ENCODE results near the gene WRAP53.

The WRAP53 gene

GRCh38 chr17:7700510-7700909, 12.2 kb downstream of the WRAP53 start:
- Histone ChIP-seq H3K4me1 (ENCODE audit: control insufficient read depth, insufficient read depth, low read length, poor library complexity, severe bottlenecking) (peaks cover 9% of the 10 kb centered on the region), H3K4me3 (ENCODE audit: insufficient read depth, low read depth, low read length, poor library complexity, severe bottlenecking) (no peak overlapping the region), H3K36me3 (ENCODE audit: control insufficient read depth, insufficient read depth, low read length) (peaks cover 15% of the 10 kb centered on the region), H3K27ac (ENCODE audit: insufficient read depth, low read length, poor library complexity, severe bottlenecking) (no peak overlapping the region), H3K9me3 (ENCODE audit: control insufficient read depth, low read length) (no peaks in the 10 kb centered on the region), H3K27me3 (replicated peaks; ENCODE audit: control insufficient read depth, insufficient read depth, low read length, poor library complexity, severe bottlenecking) (peaks cover 12% of the 10 kb centered on the region)
- DNase-seq = no peak

- peaks cover 23% of the 10 kb centered on the region for H3K27me3 ChIP-seq (replicated peaks; ENCODE audit: control insufficient read depth, insufficient read depth, low read length, poor library complexity, severe bottlenecking)
- no peaks in the 10 kb centered on the region for H3K9me3 ChIP-seq (ENCODE audit: control insufficient read depth, low read length)
- peaks cover 12% of the 10 kb centered on the region for H3K36me3 ChIP-seq (ENCODE audit: control insufficient read depth, insufficient read depth, low read length)
- H3K4me1 ChIP-seq (ENCODE audit: control insufficient read depth, insufficient read depth, low read length, poor library complexity, severe bottlenecking) = peaks cover 10% of the 10 kb centered on the region
- H3K4me3 ChIP-seq (ENCODE audit: insufficient read depth, low read depth, low read length, poor library complexity, severe bottlenecking) = no peak overlapping the region
- H3K27ac ChIP-seq (ENCODE audit: insufficient read depth, low read length, poor library complexity, severe bottlenecking) = no peak overlapping the region
- no peak for DNase-seq
Observed at GRCh38 chr17:7701681-7702080, 13.4 kb downstream of the WRAP53 start.

GRCh38 chr17:7702776-7703175, 14.5 kb downstream of the WRAP53 start:
- Histone ChIP-seq H3K36me3 (ENCODE audit: control insufficient read depth, insufficient read depth, low read length) (peaks cover 12% of the 10 kb centered on the region), H3K4me1 (ENCODE audit: control insufficient read depth, insufficient read depth, low read length, poor library complexity, severe bottlenecking) (peaks cover 10% of the 10 kb centered on the region), H3K4me3 (ENCODE audit: insufficient read depth, low read depth, low read length, poor library complexity, severe bottlenecking) (no peak overlapping the region), H3K9me3 (ENCODE audit: control insufficient read depth, low read length) (no peaks in the 10 kb centered on the region), H3K27me3 (replicated peaks; ENCODE audit: control insufficient read depth, insufficient read depth, low read length, poor library complexity, severe bottlenecking) (peaks cover 27% of the 10 kb centered on the region), H3K27ac (ENCODE audit: insufficient read depth, low read length, poor library complexity, severe bottlenecking) (no peak overlapping the region)
- DNase-seq = no peak

GRCh38 chr17:7703584-7704479, 15.6 kb downstream of the WRAP53 start:
- Histone ChIP-seq H3K27ac (ENCODE audit: insufficient read depth, low read length, poor library complexity, severe bottlenecking) (no peak overlapping the region), H3K4me1 (ENCODE audit: control insufficient read depth, insufficient read depth, low read length, poor library complexity, severe bottlenecking) (peaks cover 10% of the 10 kb centered on the region), H3K4me3 (ENCODE audit: insufficient read depth, low read depth, low read length, poor library complexity, severe bottlenecking) (no peak overlapping the region), H3K9me3 (ENCODE audit: control insufficient read depth, low read length) (no peaks in the 10 kb centered on the region), H3K36me3 (ENCODE audit: control insufficient read depth, insufficient read depth, low read length) (peaks cover 12% of the 10 kb centered on the region), H3K27me3 (replicated peaks; ENCODE audit: control insufficient read depth, insufficient read depth, low read length, poor library complexity, severe bottlenecking) (peaks cover 27% of the 10 kb centered on the region)
- no peak for DNase-seq

- Histone ChIP-seq H3K9me3 (ENCODE audit: control insufficient read depth, low read length) (no peaks in the 10 kb centered on the region), H3K4me1 (ENCODE audit: control insufficient read depth, insufficient read depth, low read length, poor library complexity, severe bottlenecking) (peaks cover 10% of the 10 kb centered on the region), H3K27me3 (replicated peaks; ENCODE audit: control insufficient read depth, insufficient read depth, low read length, poor library complexity, severe bottlenecking) (peaks cover 27% of the 10 kb centered on the region), H3K4me3 (ENCODE audit: insufficient read depth, low read depth, low read length, poor library complexity, severe bottlenecking) (peak within 1 kb of the TSS; percentile 32), H3K27ac (ENCODE audit: insufficient read depth, low read length, poor library complexity, severe bottlenecking) (no peak within 1 kb of the TSS), H3K36me3 (ENCODE audit: control insufficient read depth, insufficient read depth, low read length) (peaks cover 12% of the 10 kb centered on the region)
- no peak for DNase-seq
Observed at GRCh38 chr17:7704601-7705268, 16.5 kb downstream of the WRAP53 start, which contains the start of gene EFNB3. Gene EFNB3, plus strand, starts transcription at chr17:7705202. Its CDS starts 397 bp downstream, at chr17:7705599.

GRCh38 chr17:7705269-7706255, 17.3 kb downstream of the WRAP53 start:
- peak overlapping the region; percentile 32 for H3K4me3 ChIP-seq (ENCODE audit: insufficient read depth, low read depth, low read length, poor library complexity, severe bottlenecking)
- peaks cover 12% of the 10 kb centered on the region for H3K36me3 ChIP-seq (ENCODE audit: control insufficient read depth, insufficient read depth, low read length)
- H3K27ac ChIP-seq (ENCODE audit: insufficient read depth, low read length, poor library complexity, severe bottlenecking) = no peak overlapping the region
- DNase-seq = no peak
- peaks cover 27% of the 10 kb centered on the region for H3K27me3 ChIP-seq (replicated peaks; ENCODE audit: control insufficient read depth, insufficient read depth, low read length, poor library complexity, severe bottlenecking)
- no peaks in the 10 kb centered on the region for H3K9me3 ChIP-seq (ENCODE audit: control insufficient read depth, low read length)
- peaks cover 10% of the 10 kb centered on the region for H3K4me1 ChIP-seq (ENCODE audit: control insufficient read depth, insufficient read depth, low read length, poor library complexity, severe bottlenecking)

- no peak overlapping the region for H3K4me3 ChIP-seq (ENCODE audit: insufficient read depth, low read depth, low read length, poor library complexity, severe bottlenecking)
- no peak overlapping the region for H3K27ac ChIP-seq (ENCODE audit: insufficient read depth, low read length, poor library complexity, severe bottlenecking)
Observed at GRCh38 chr17:7706631-7707354, 18.5 kb downstream of the WRAP53 start.

GRCh38 chr17:7707446-7707845, 19.2 kb downstream of the WRAP53 start:
- Histone ChIP-seq H3K27ac (ENCODE audit: insufficient read depth, low read length, poor library complexity, severe bottlenecking) (no peak overlapping the region), H3K4me3 (ENCODE audit: insufficient read depth, low read depth, low read length, poor library complexity, severe bottlenecking) (no peak overlapping the region), H3K4me1 (ENCODE audit: control insufficient read depth, insufficient read depth, low read length, poor library complexity, severe bottlenecking) (peaks cover 10% of the 10 kb centered on the region), H3K36me3 (ENCODE audit: control insufficient read depth, insufficient read depth, low read length) (peaks cover 4% of the 10 kb centered on the region), H3K9me3 (ENCODE audit: control insufficient read depth, low read length) (no peaks in the 10 kb centered on the region), H3K27me3 (replicated peaks; ENCODE audit: control insufficient read depth, insufficient read depth, low read length, poor library complexity, severe bottlenecking) (peaks cover 32% of the 10 kb centered on the region)
- no peak for DNase-seq

More at GRCh38 chr17:7706631-7707354, 18.5 kb downstream of the WRAP53 start:
- peaks cover 10% of the 10 kb centered on the region for H3K4me1 ChIP-seq (ENCODE audit: control insufficient read depth, insufficient read depth, low read length, poor library complexity, severe bottlenecking)
- peaks cover 7% of the 10 kb centered on the region for H3K36me3 ChIP-seq (ENCODE audit: control insufficient read depth, insufficient read depth, low read length)
- no peak for DNase-seq
- no peaks in the 10 kb centered on the region for H3K9me3 ChIP-seq (ENCODE audit: control insufficient read depth, low read length)
- H3K27me3 ChIP-seq (replicated peaks; ENCODE audit: control insufficient read depth, insufficient read depth, low read length, poor library complexity, severe bottlenecking) = peaks cover 27% of the 10 kb centered on the region
